GM19463 (cell line): Measurements from ENCODE around the gene TSC22D2.
"Not testable (repeated sequence)": the region's sequence is repeated elsewhere in the genome, so short reads cannot be mapped to it uniquely, and the experiment has no call there.

Experiments
- ATAC-seq: cut with Tn5 transposase; IDR thresholded peaks from one replicate; pipeline ENCODE4 v1.9.1; 2021; ENCODE audit warnings: mild to moderate bottlenecking, moderate library complexity; ENCODE audit not compliant: unreplicated experiment

The TSC22D2 gene

GRCh38 chr3:150446470-150446977, 38.4 kb downstream of the TSC22D2 start:
- no peak for ATAC-seq

GRCh38 chr3:150447084-150447483, 39.0 kb downstream of the TSC22D2 start:
- no peak for ATAC-seq

GRCh38 chr3:150447631-150448465, 39.8 kb downstream of the TSC22D2 start:
- ATAC-seq: no peak

- ATAC-seq: no peak
These were observed 41.1 kb downstream of the TSC22D2 start for GRCh38 chr3:150449169-150449721.

GRCh38 chr3:150450916-150451315, 42.8 kb downstream of the TSC22D2 start:
- no peak for ATAC-seq

GRCh38 chr3:150451329-150452048, 43.4 kb downstream of the TSC22D2 start:
- ATAC-seq: no peak

GRCh38 chr3:150453353-150453752, 45.3 kb downstream of the TSC22D2 start:
- ATAC-seq: no peak

GRCh38 chr3:150454085-150454484, 46.0 kb downstream of the TSC22D2 start:
- no peak for ATAC-seq

- ATAC-seq: no peak
These were observed 46.5 kb downstream of the TSC22D2 start for GRCh38 chr3:150454622-150455021.

GRCh38 chr3:150455341-150455740, 47.2 kb downstream of the TSC22D2 start:
- no peak for ATAC-seq

GRCh38 chr3:150458001-150458400, 49.9 kb downstream of the TSC22D2 start:
- ATAC-seq: no peak

GRCh38 chr3:150460484-150460883, 52.4 kb downstream of the TSC22D2 start:
- ATAC-seq: no peak

- ATAC-seq: no peak
These were observed 53.3 kb downstream of the TSC22D2 start for GRCh38 chr3:150461399-150461798.

GRCh38 chr3:150462108-150462507, 54.0 kb downstream of the TSC22D2 start:
- ATAC-seq: no peak

- no peak for ATAC-seq
These were observed 56.6 kb downstream of the TSC22D2 start for GRCh38 chr3:150464684-150465083.

- no peak for ATAC-seq
These were observed 59.3 kb downstream of the TSC22D2 start for GRCh38 chr3:150467381-150467780.

- ATAC-seq: no peak
These were observed 61.2 kb downstream of the TSC22D2 start for GRCh38 chr3:150469031-150469930.

GRCh38 chr3:150469931-150470740, 62.0 kb downstream of the TSC22D2 start:
- ATAC-seq: no peak

GRCh38 chr3:150472421-150472820, 64.3 kb downstream of the TSC22D2 start:
- ATAC-seq: no peak

GRCh38 chr3:150473161-150473560, 65.1 kb downstream of the TSC22D2 start:
- not testable (repeated sequence) for ATAC-seq
